Embryonic facial prominence (tissue), 1 donor: ENCODE results near the gene SPR.

Experiments
- DNase-seq: peaks from one replicate; pipeline ENCODE4 v3.0.0-alpha.2; 2016; ENCODE audit errors: extremely low spot score

SPR gene

DNA sequence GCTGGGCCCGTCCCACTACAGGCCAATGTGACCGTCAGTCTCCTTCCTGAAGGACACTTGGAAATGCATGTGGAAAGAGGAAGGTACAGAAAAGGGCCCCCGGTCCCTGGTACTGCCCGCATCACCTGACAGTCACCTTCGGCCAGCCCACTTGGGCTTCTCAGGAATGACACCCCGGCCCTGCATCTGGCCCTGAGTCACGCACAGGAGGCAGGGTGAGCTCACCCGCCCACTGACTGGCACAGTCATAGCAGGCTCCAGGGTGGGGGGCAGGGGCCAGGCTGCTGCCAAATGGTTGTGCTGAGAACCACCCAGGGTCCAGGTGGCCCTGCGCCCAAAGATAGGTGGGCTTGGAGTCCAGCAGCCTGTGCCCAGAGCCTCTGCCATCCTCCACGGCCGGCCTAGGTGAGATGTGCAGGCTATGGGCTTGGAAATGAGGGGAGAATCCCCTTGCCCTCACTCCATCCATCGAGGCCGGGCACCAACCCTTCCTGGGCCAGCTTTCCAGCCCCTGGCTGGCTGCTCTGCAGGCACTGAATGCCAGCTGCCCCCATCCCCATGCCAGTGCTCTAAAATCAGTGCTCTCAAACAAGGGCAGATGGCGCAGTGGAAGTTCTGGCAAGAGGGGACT is 44.2 kb downstream of the SPR start:
- no peak for DNase-seq

DNA sequence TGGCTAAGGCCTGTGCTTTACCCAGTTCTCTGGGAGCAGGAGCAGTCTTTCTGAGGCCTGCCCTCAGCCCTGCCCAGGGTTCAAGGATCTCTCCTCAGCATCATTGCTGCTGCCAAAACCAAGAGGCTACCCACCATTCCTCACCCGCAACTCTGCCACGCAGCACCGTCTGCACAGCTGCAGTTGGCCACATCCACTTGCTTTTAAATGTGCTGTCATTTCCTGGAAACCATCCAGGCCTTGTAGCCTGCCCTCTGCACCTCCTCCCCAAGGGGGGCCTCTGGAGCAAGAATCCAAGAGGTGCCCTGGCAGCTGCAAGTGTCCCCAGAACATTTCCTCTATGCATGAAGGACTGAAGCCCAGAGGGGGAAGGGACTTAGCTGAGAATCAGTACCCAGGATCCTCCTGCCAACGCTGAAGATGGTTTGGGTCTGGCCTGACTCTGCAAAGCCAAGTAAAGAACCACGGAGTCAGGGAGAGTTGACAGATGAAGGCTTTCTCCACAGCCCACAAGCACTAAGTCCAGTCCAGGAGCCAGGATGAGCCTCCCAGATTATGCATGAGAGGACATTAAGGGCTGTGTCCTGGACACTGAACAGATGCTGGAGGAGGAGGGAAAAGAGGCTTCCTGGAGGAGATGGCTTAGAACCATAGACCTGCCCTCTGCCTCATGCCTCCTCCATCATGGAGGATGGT is 45.0 kb downstream of the SPR start:
- DNase-seq = no peak

DNA sequence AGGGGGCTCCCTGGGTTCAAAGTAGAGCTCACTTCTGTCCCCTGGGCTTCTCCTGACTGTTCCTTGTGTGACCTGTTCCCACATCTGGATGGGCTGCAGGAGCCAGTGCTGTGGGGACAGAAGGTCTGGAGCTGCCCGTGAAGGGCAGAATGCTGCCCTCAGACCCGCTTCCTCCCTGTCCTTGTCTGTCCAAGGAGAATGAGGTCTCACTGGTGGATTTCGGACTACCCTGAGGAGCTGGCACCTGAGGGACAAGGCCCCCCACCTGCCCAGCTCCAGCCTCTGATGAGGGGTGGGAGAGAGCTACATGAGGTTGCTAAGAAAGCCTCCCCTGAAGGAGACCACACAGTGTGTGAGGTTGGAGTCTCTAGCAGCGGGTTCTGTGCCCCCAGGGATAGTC is 45.6 kb downstream of the SPR start:
- no peak for DNase-seq

DNA sequence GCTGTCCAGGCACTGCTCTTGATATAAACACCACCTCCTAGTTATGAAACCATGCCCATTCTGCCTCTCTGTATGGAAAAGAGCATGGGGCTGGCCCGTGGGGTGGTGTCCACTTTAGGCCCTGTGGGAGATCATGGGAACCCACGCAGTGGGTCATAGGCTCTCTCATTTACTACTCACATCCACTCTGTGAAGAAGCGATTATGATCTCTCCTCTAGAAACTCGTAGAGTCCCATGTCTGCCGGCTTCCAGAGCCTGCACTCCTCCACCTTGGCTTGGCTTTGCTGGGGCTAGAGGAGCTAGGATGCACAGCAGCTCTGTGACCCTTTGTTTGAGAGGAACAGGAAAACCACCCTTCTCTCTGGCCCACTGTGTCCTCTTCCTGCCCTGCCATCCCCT is 46.0 kb downstream of the SPR start:
- no peak for DNase-seq

DNA sequence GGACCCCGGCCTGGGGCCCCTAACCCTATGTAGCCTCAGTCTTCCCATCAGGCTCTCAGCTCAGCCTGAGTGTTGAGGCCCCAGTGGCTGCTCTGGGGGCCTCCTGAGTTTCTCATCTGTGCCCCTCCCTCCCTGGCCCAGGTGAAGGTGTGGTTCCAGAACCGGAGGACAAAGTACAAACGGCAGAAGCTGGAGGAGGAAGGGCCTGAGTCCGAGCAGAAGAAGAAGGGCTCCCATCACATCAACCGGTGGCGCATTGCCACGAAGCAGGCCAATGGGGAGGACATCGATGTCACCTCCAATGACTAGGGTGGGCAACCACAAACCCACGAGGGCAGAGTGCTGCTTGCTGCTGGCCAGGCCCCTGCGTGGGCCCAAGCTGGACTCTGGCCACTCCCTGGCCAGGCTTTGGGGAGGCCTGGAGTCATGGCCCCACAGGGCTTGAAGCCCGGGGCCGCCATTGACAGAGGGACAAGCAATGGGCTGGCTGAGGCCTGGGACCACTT is 46.5 kb downstream of the SPR start:
- no peak for DNase-seq

DNA sequence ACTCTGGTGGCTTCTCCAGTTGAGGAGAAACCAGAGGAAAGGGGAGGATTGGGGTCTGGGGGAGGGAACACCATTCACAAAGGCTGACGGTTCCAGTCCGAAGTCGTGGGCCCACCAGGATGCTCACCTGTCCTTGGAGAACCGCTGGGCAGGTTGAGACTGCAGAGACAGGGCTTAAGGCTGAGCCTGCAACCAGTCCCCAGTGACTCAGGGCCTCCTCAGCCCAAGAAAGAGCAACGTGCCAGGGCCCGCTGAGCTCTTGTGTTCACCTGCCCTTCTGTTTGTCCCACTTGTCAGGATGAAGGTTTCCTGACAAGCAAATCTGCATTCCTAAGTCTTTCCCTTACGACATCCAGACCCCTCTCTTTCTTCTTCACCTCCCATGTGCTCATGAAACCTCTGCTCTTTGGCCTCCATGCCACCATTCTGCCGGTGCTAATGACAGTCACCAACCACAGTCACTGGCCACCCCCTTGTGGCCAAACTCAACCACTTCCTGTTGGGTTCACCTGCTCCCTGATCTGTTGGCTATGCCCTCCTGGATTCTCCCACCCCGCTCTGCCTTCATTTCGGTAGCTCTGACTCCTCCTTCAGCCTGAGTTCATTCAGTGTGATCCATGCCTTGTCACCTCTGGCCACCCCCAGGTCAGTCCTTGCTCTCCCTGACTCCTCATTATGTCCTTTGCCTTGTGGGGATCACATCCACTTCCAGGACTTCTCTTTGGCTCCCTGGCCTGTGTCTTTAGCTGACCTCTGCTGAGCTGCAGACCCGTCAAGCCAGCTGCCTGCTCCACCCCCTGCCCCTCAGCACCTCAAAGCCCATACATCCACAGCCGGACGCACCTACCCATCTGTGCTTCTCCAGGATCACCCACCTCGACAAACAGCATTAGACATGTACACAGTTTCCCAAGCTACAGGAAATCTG is 47.7 kb downstream of the SPR start:
- DNase-seq = no peak

DNA sequence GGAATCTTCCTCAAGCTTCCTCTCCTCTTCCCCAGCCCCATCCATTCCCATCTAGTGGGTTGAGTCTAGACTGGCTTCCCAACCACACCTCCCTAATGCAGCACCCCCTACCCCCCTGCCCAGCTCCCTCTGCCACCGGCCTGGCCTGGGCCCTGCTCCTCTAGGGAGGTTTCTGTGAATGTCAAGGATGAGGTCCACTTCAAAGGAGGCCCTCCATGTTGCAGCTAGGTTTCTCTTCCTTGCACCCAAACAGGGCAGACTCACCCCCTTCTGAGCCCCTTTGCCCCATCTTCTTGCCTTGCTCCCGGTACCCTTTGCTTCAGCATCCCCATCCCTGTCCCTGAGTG is 48.4 kb downstream of the SPR start:
- no peak for DNase-seq

DNA sequence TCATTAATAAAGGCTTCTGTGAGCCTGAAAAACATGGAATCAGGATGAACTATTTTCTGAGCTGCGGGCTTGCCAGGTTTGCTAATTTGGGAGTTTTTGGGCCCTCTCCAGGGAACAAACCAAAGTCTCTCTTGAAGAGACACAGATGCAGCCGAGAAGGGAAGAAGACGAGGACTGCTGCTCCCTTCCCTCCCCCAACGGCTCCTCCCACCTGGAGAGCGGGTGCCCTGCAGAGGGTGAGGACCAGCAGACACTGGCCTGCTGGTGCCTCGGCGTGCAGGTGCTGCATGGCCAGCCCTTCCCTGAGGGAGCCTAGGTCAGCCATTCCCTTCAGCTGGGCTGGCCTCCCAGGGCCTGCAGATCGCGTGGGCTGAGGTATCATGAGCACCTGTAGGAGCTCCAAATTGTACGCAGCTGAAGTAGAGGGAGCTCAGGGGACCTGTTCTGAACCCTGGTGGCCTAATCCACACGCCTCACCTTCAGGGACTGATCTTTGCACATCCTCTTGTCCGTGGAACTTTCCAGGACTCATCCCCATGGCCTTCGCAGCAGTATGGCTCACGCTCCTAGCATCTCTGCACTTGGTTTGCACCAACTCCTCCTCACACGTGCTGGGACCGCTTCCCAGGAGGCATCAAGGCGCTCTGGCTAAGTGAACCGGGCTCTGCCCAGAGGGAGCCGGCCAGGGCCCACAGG is 49.6 kb downstream of the SPR start:
- DNase-seq = no peak

DNA sequence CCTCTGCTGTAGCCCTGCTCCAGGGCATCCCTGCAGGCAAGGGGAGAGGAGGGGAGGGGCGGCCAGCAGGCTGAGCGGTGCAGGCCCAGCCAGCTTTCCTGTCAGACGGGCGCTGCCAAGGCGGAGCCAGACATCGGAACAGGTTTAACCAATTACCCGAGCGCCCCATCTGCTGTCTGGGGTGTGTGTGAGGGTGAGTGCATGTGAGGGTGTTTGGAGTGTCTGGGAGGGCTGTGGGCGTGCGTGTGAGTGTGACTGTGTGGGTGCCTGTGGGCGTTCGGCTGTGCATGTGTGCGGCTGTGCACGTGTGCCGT is 50.1 kb downstream of the SPR start:
- DNase-seq = no peak

DNA sequence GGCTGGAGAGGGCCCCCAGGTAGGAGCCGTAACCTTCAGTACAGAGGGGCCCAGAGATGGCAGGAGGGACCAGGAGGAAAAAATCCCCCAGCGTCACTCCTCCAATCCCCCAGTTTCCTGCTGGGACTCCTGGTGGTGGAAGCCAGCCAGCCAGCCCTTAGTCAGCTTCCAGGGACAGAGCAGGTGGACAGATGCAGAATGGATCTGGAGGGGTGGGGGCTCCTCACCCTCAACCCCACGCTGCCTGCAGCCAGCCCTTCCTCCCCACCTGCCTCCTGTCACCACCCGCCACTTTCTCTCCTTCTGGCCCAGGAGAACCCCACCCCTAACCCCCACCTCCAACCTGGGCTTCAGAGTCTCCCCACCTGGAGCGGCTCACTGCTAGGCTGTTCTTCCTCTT is 51.2 kb downstream of the SPR start:
- DNase-seq = no peak

DNA sequence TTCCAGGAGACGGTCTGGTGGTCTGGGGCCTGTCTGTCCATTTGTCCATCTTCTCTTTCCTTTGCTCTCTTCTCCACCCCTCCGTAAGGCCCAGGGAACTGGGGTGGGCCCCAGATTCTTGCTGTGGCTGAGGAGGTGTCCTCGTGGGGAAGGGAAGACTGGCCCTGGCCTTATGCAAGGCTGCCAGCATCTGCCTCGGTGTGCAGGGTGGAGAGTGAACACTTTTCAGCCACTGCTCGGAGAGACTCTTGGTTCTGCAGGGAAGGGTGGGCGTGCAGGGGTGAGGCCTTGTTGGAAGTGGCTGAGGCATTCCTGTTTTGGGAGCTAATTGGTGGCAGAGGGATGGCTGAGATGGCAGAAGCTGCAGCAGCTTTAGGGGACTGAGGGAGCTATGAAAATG is 53.2 kb downstream of the SPR start:
- no peak for DNase-seq

DNA sequence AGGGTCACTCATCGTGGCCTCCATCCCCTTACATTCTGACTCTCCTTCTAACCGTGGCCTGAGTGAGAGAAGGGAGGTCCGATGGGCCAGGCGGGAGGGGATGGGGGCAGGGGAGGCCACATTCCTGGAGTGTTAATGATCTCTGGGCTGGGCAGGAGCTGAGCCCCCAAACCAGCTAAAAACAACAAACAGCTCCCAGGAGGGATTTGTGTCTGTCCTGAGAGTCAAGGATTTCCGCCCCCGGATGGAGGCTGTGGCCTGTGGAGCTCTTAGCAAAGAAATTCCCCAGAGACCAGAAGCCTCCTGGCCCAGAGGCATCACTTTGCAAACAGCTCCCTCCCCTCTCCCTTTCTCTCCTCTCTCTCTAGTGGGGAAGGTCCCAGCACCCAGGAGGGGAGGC is 53.6 kb downstream of the SPR start:
- no peak for DNase-seq
